Tibial nerve (tissue), 4 donors: ENCODE measurements around the gene CCK. TPM values are rescaled to one million over a fixed set of nuclear protein-coding genes. Genes with fewer than 3 reads are reported as not detected.

ENCODE experiments used
- small RNA-seq: library from RNA; depleted of rRNA; stranded (forward); fragments of <200 nt; gene quantifications from one replicate; pipeline ENCODE3, GENCODE V24; 2016
- total RNA-seq, 4 donors: library from RNA; depleted of rRNA; stranded (reverse); fragments of >200 nt; gene quantifications; one replicate each; pipeline ENCODE4 v1.1.0, GENCODE V29; 2016

The CCK gene
- total RNA-seq, 4 donors from 2014 or later, result not detected

Small RNAs within 50 kb of the gene (small RNA-seq; reads per million reads assigned to genes)
- gene RNU4-78P, result not detected

Other genes starting within 250 kb of the CCK start
- 10 to 100 TPM; 28.6 to 68.1 (median 35.5) TPM for gene TRAK1, start 174.8 kb downstream of the CCK start, total RNA-seq
- gene LYZL4, start 144.4 kb upstream of the CCK start, total RNA-seq, result not detected
- 10 to 100 TPM in 2 of 4 donors, 1 to 10 TPM in 2; 2.4 to 17.3 (median 10.4) TPM for gene VIPR1, start 236.5 kb upstream of the CCK start, total RNA-seq